HepG2 (cell line): ENCODE measurements around the gene TANC1. TPM values are rescaled to one million over a fixed set of nuclear protein-coding genes. Genes with fewer than 3 reads are reported as not detected.

Experiments
- ATAC-seq: fragments of 200-7000 bp; cut with Tn5 transposase; 3 replicates; pipeline ENCODE4 v1.9.1; 2020; ENCODE audit warnings: mild to moderate bottlenecking, moderate library complexity
- BruUV-seq: library from RNA; stranded (reverse); fragments of 400-500 nt; replicated peaks from 2 replicates; lab custom pipeline; 2021; lab: Mats Ljungman, UMichigan
- CTCF ChIA-PET: fragments of 300-600 bp; formaldehyde crosslinking; extraction: SDS; loops from one replicate; lab custom pipeline; 2021; ENCODE audit warnings: low total read pairs, inconsistent platforms, low intra/inter-chr PET ratio; lab: Yijun Ruan, JAX
- POLR2A ChIA-PET: fragments of 350-600 bp; sonication (Branson Sonifier 250); formaldehyde crosslinking; loops from one replicate; lab custom pipeline; 2020; ENCODE audit warnings: antibody characterized with exemption, inconsistent platforms; lab: Yijun Ruan, JAX
- DNase-seq: peaks from one replicate; pipeline ENCODE4 v3.0.0-alpha.2; 2015; ENCODE audit warnings: low spot score
- FAIRE-seq: peaks from 3 replicates; lab custom pipeline; 2011; peaks lifted over from hg19 to GRCh38; lab: Jason Lieb, UNC
- H2AFZ ChIP-seq: one replicate; pipeline ENCODE4 v1.6.1; 2011; ENCODE audit warnings: low read length, inconsistent platforms
- H3K27ac ChIP-seq: fragments of 300-600 bp; 3 replicates; pipeline ENCODE4 v1.8.0; 2011; ENCODE audit warnings: mixed run types, mild to moderate bottlenecking, mixed read lengths, low read length, inconsistent platforms; ENCODE audit not compliant: insufficient read depth; ENCODE audit errors: extremely low read length
- H3K27me3 ChIP-seq, 2 experiments: fragments of 200-600 bp in 1 of 2; 2 replicates in 1 of 2; 3 replicates in 1 of 2; pipeline versions ENCODE4 v1.6.0 to v1.8.0; 2011; ENCODE audit warnings: low read length in 2 of 2, mild to moderate bottlenecking in 2 of 2, moderate library complexity in 2 of 2, inconsistent platforms in 1 of 2; ENCODE audit not compliant: insufficient read depth in 2 of 2, control insufficient read depth in 1 of 2
- H3K36me3 ChIP-seq, 2 experiments: fragments of 200-600 bp in 1 of 2; replicated peaks in 1 of 2; 2 replicates in 1 of 2; 3 replicates in 1 of 2; pipeline versions ENCODE4 v1.5.1 to v1.8.0; 2011; ENCODE audit warnings: low read length in 2 of 2, inconsistent platforms in 1 of 2; ENCODE audit not compliant: insufficient read depth in 2 of 2, control insufficient read depth in 1 of 2
- H3K4me1 ChIP-seq: 2 replicates; pipeline ENCODE4 v1.5.1; 2012; ENCODE audit warnings: low read length, inconsistent platforms; ENCODE audit not compliant: insufficient read depth
- H3K4me2 ChIP-seq: 2 replicates; pipeline ENCODE4 v1.6.0; 2011; ENCODE audit warnings: low read depth, low read length, inconsistent platforms
- H3K4me3 ChIP-seq, 3 experiments: fragments of 200-600 bp in 1 of 3; sonication (generic), shearing (Covaris generic) in 1 of 3; replicated peaks in 1 of 3; 2 replicates each; pipeline ENCODE4 v1.5.1; 2011 to 2016; ENCODE audit warnings: low read length in 3 of 3, inconsistent platforms in 2 of 3, low read depth in 2 of 3, mild to moderate bottlenecking in 2 of 3, control low read depth in 1 of 3, mixed read lengths in 1 of 3; ENCODE audit not compliant: insufficient read depth in 1 of 3
- H3K79me2 ChIP-seq: one replicate; pipeline ENCODE4 v1.6.1; 2011; ENCODE audit warnings: low read length, inconsistent platforms; ENCODE audit not compliant: insufficient read depth
- H3K9ac ChIP-seq: 2 replicates; pipeline ENCODE4 v1.6.0; 2011; ENCODE audit warnings: mild to moderate bottlenecking, low read depth, low read length, inconsistent platforms; ENCODE audit not compliant: insufficient read depth
- H3K9me3 ChIP-seq: 2 replicates; pipeline ENCODE4 v1.5.1; 2012; ENCODE audit warnings: mild to moderate bottlenecking, low read length
- H4K20me1 ChIP-seq: 2 replicates; pipeline ENCODE4 v1.6.0; 2011; ENCODE audit warnings: inconsistent platforms, mild to moderate bottlenecking, low read length, moderate library complexity; ENCODE audit not compliant: insufficient read depth
- BCL3 ChIP-seq: sonication (generic); formaldehyde crosslinking; IDR thresholded peaks from 2 replicates; pipeline ENCODE4 v1.5.1; 2020; ENCODE audit warnings: mild to moderate bottlenecking, missing genetic modification reagents, moderate library complexity
- CREB1 ChIP-seq, 2 experiments: fragments of 450-650 bp in 1 of 2; IDR thresholded peaks; 2 replicates each; pipeline ENCODE4 v1.6.1; 2016 to 2017; ENCODE audit warnings: control low read depth in 1 of 2, mild to moderate bottlenecking in 1 of 2, missing compliant biosample characterization in 1 of 2, missing genetic modification characterization in 1 of 2
- HOXA5 ChIP-seq: sonication (generic); formaldehyde crosslinking; IDR thresholded peaks from 2 replicates; pipeline ENCODE4 v1.4.0; 2020; ENCODE audit warnings: missing genetic modification reagents
- NR2F2 ChIP-seq: IDR thresholded peaks from 2 replicates; pipeline ENCODE4 v1.6.1; 2012; ENCODE audit warnings: low read depth, inconsistent platforms, borderline replicate concordance
- SIN3B ChIP-seq: fragments of 150-350 bp; IDR thresholded peaks from 2 replicates; pipeline ENCODE4 v1.6.1; 2014; ENCODE audit warnings: low read length
- SUZ12 ChIP-seq: fragments of 150-350 bp; IDR thresholded peaks from 2 replicates; pipeline ENCODE4 v1.6.1; 2014; ENCODE audit warnings: low read depth, low read length
- ZNF549 ChIP-seq: sonication (generic); formaldehyde crosslinking; IDR thresholded peaks from 2 replicates; pipeline ENCODE4 v1.5.0; 2020; ENCODE audit warnings: missing genetic modification reagents
- WGBS: methylation state at CpG from one replicate; pipeline ENCODE4 v1.1.6; 2017; ENCODE audit warnings: low lambda C conversion rate; 5-methylcytosine and 5-hydroxymethylcytosine counted together
- in situ Hi-C: cut with HindIII; loops from 2 replicates; pipeline ENCODE4 v1.10.0; 2017; ENCODE audit warnings: low pct_unique_long_range_greater_than_20kb; ENCODE audit not compliant: extremely low pct_ligation_motif_present
- intact Hi-C: fragments of 100-400 bp; cut with micrococcal nuclease; formaldehyde crosslinking; loops from one replicate; pipeline ENCODE4 v1.10.0; 2022; ENCODE audit not compliant: unreplicated experiment
- polyA plus RNA-seq, 8 experiments: library from polyadenylated mRNA; depleted of rRNA in 3 of 8; stranded (reverse) in 7 of 8; unstranded in 1 of 8; fragments of >200 nt; fragmentation: Illumina TruSeq in 4 of 8; extraction: Trizol in 4 of 8; gene quantifications; 2 replicates each; pipeline versions ENCODE4 v1.2.1 to v1.2.3, GENCODE V29; 2011 to 2016; ENCODE audit warnings: low read depth in 4 of 8, missing spikeins in 1 of 8, mixed read lengths in 1 of 8; ENCODE audit not compliant: insufficient read depth in 1 of 8
- total RNA-seq, 5 experiments: library from RNA; depleted of rRNA; stranded (reverse); fragments of >200 nt; fragmentation: Illumina TruSeq; extraction: Trizol; gene quantifications; 2 replicates each; pipeline ENCODE4 v1.2.3, GENCODE V29; 2016; ENCODE audit warnings: low read depth in 1 of 5
- TF ChIP-seq, protein P1 (sequence below): IDR thresholded peaks from 2 replicates; pipeline ENCODE4 v1.6.1; 2016; ENCODE audit warnings: missing genetic modification reagents, missing compliant biosample characterization

Gene TANC1
- total and polyA plus RNA-seq, 2 of the 13 experiments (the other 11 are each of a cell fraction or from before 2014, with no cell fraction given) = 2.3 to 5.6 TPM

DNA sequence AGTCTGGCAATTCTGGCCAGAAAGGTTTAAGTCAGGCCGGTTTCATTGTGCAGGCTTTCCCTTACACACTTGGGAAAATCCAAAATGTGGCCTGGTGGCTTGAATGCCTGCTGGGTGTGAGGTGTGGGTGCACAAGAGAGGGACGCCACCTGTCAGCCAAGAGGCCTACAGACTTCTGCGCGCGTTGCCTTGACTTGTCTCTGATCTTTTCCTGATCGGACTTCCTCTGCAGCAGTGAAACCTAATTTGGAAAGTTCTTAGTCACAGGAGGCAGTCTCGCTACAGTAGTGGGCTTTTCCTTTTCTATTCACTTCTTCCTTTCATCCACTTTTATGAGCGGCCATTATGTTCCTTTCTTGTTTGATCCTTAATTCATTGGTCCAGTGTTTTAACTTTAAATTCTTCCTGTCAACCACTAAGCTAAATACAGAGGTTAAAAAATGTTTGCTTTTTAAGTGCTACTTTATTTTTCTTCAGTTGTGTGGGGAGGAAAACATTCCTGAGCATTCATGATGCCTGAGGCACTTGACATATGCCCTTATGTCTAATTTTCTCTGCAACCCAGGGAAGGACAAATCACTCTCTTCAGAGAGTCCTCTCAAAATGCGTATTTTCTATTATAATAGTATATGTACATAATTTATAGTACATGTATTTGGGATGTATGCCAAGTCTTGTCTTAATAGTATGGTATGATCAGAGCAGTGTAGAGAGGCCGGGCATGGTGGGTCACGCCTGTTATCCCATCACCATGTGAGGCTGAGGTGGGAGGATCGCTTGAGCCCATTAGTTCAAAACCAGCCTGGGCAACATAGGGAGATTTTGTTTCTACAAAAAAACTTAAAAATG lies 189.1 kb downstream of the TANC1 start:
- no peak for TF ChIP-seq SIN3B
- Histone ChIP-seq H3K27ac (no peak overlapping the region), H3K36me3 (no peaks in the 10 kb centered on the region), H3K9ac (no peak overlapping the region), H3K4me1 (no peaks in the 10 kb centered on the region), H2AFZ (no peak overlapping the region), H3K79me2 (no peaks in the 10 kb centered on the region), H3K9me3 (no peaks in the 10 kb centered on the region), H4K20me1 (no peaks in the 10 kb centered on the region), H3K27me3 (no peaks in the 10 kb centered on the region), H3K4me2 (no peak overlapping the region), H3K4me3 (no peak overlapping the region)
- ATAC-seq (no peak; the same call in 2 of the 3 replicates), FAIRE-seq (no peak), DNase-seq (no peak)
- in situ Hi-C loops = no loop called here
- ChIA-PET POLR2A (no interaction called here), CTCF (no interaction called here)
- BruUV-seq = no TSS peak
- WGBS = 87% methylated on average over 12 of the region's 12 CpGs
- intact Hi-C loops = no loop called here

DNA sequence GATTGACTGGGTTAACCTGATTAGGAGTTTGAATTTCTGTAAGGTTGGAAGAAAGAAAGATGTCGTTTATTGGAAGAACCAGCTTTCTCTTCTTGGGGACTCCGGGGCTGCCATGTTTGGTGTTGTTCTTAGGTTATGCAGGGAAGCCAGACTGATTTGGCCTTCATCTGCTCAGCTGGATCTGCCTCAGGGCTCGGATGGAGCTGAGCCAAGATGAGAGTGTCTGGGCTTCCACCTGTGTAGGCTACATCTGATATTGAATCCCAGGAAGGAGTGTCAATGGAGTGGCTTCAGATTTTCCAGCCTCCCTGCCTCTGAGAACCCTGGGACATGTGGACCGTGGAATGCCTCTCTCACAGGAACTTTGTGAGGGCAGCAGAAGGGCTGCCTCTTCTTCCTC lies 192.0 kb downstream of the TANC1 start:
- no peak overlapping the region for H2AFZ ChIP-seq
- CTCF ChIA-PET = no interaction called here
- H3K9ac ChIP-seq = no peak overlapping the region
- H3K9me3 ChIP-seq = no peaks in the 10 kb centered on the region
- no peak overlapping the region for H3K27ac ChIP-seq
- DNase-seq = no peak
- intact Hi-C loops (no loop called here), in situ Hi-C loops (no loop called here)
- H4K20me1 ChIP-seq = no peaks in the 10 kb centered on the region
- no peak overlapping the region for H3K4me2 ChIP-seq
- POLR2A ChIA-PET = no interaction called here
- H3K79me2 ChIP-seq = no peaks in the 10 kb centered on the region
- no peaks in the 10 kb centered on the region for H3K4me1 ChIP-seq
- no peak overlapping the region for H3K4me3 ChIP-seq
- TF ChIP-seq NR2F2 (no peak), SUZ12 (no peak), CREB1 (IDR thresholded peaks at IDR 0.05) (no peak), CREB1 (CRISPR knock-in tag; IDR thresholded peaks at IDR 0.05) (no peak), HOXA5 (CRISPR knock-in tag) (no peak), BCL3 (CRISPR knock-in tag) (no peak), ZNF549 (CRISPR knock-in tag) (no peak)
- TF ChIP-seq, protein P1, sequence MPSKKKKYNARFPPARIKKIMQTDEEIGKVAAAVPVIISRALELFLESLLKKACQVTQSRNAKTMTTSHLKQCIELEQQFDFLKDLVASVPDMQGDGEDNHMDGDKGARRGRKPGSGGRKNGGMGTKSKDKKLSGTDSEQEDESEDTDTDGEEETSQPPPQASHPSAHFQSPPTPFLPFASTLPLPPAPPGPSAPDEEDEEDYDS (CRISPR knock-in tag) = no peak
- ATAC-seq = no peak
- 79% methylated on average over 4 of the region's 4 CpGs for WGBS
- H3K27me3 ChIP-seq = no peaks in the 10 kb centered on the region
- no peak for FAIRE-seq
- H3K36me3 ChIP-seq = no peaks in the 10 kb centered on the region
- no TSS peak for BruUV-seq
